Activated CD8-positive, alpha-beta memory T cell treated with anti-CD3 and anti-CD28 coated beads for 36 hours (primary cell): Measurements from ENCODE around the gene ZNF579. TPM values are rescaled to one million over a fixed set of nuclear protein-coding genes. Genes with fewer than 3 reads are reported as not detected.
"Not testable (repeated sequence)": the region's sequence is repeated elsewhere in the genome, so short reads cannot be mapped to it uniquely, and the experiment has no call there.

Source experiments
- CTCF ChIA-PET: fragments of 350-600 bp; sonication (Branson Sonifier 250); formaldehyde crosslinking; loops from one replicate; lab custom pipeline; 2021; ENCODE audit warnings: antibody characterized with exemption; lab: Charles Lee
- POLR2A ChIA-PET: fragments of 350-600 bp; sonication (Branson Sonifier 250); formaldehyde crosslinking; loops from one replicate; lab custom pipeline; 2021; ENCODE audit warnings: antibody characterized with exemption; lab: Charles Lee
- total RNA-seq, 2 experiments: library from RNA; stranded (reverse); gene quantifications; one replicate each; pipeline ENCODE4 v1.2.3, GENCODE V29; 2021

ZNF579 gene
- total RNA-seq, 2 experiments from 2014 or later: 6.9 to 7.5 TPM

GRCh38 chr19:55583897-55584296, 3.2 kb upstream of the ZNF579 start:
- POLR2A ChIA-PET: interaction anchor here (1.2 kb wide), 1 partner anchor 15 kb away, joined by 7 read pairs; the partner anchor contains the start of gene FIZ1
- CTCF ChIA-PET: interaction anchor here (0.6 kb wide), 1 partner anchor 80 kb away, joined by 3 read pairs; no protein-coding TSS in a partner anchor

- POLR2A ChIA-PET: not testable (repeated sequence)
- CTCF ChIA-PET: interaction anchor here (2.5 kb wide), 1 partner anchor 49 kb away, joined by 8 read pairs; no protein-coding TSS in a partner anchor
Observed at GRCh38 chr19:55582284-55582683, 1.6 kb upstream of the ZNF579 start.

GRCh38 chr19:55581823-55582223, 1.2 kb upstream of the ZNF579 start:
- POLR2A ChIA-PET: interaction anchor here (0.7 kb wide), 1 partner anchor 17 kb away, joined by 3 read pairs; the partner anchor contains the start of gene FIZ1

GRCh38 chr19:55581145-55581822, 636 bp upstream of the ZNF579 start:
- ChIA-PET POLR2A (interaction anchor here (0.7 kb wide), 1 partner anchor 18 kb away, joined by 3 read pairs; the partner anchor contains the start of gene FIZ1), CTCF (interaction anchor here (1.2 to 2.5 kb wide), 2 partner anchors 42 to 50 kb away, joined by 3 to 8 read pairs; no protein-coding TSS in a partner anchor)

More at GRCh38 chr19:55581823-55582223, 1.2 kb upstream of the ZNF579 start:
- CTCF ChIA-PET: interaction anchor here (1.2 to 2.5 kb wide), 2 partner anchors 41 to 49 kb away, joined by 3 to 8 read pairs; no protein-coding TSS in a partner anchor

GRCh38 chr19:55579766-55580621, 654 bp downstream of the ZNF579 start:
- ChIA-PET CTCF (interaction anchor here (0.9 to 2.5 kb wide), 2 partner anchors 51 to 76 kb away, joined by 3 to 8 read pairs; no protein-coding TSS in a partner anchor), POLR2A (interaction anchor here (0.7 kb wide), 1 partner anchor 20 kb away, joined by 3 read pairs; the partner anchor contains the start of gene FIZ1)

GRCh38 chr19:55578761-55579747, 1.6 kb downstream of the ZNF579 start:
- ChIA-PET POLR2A (interaction anchor here (0.5 kb wide), 1 partner anchor 25 kb away, joined by 4 read pairs; no protein-coding TSS in a partner anchor), CTCF (no interaction called here)

GRCh38 chr19:55578031-55578760, 2.5 kb downstream of the ZNF579 start:
- ChIA-PET CTCF (no interaction called here), POLR2A (no interaction called here)

GRCh38 chr19:55576746-55577145, 3.9 kb downstream of the ZNF579 start:
- CTCF ChIA-PET: no interaction called here

GRCh38 chr19:55573929-55574328, 6.7 kb downstream of the ZNF579 start:
- POLR2A ChIA-PET: not testable (repeated sequence)
- CTCF ChIA-PET: interaction anchor here (0.6 kb wide), 1 partner anchor 58 kb away, joined by 3 read pairs; no protein-coding TSS in a partner anchor

More at GRCh38 chr19:55576746-55577145, 3.9 kb downstream of the ZNF579 start:
- POLR2A ChIA-PET: no interaction called here

- POLR2A ChIA-PET, CTCF ChIA-PET: not testable (repeated sequence)
Observed at GRCh38 chr19:55569477-55569876, 11.2 kb downstream of the ZNF579 start.

- CTCF ChIA-PET: no interaction called here
Observed at GRCh38 chr19:55567708-55568328, 12.8 kb downstream of the ZNF579 start.

GRCh38 chr19:55566823-55567222, 13.8 kb downstream of the ZNF579 start:
- ChIA-PET CTCF (no interaction called here), POLR2A (no interaction called here)

More at GRCh38 chr19:55567708-55568328, 12.8 kb downstream of the ZNF579 start:
- POLR2A ChIA-PET: no interaction called here

GRCh38 chr19:55563261-55563690, 17.4 kb downstream of the ZNF579 start:
- CTCF ChIA-PET: no interaction called here
- POLR2A ChIA-PET: no interaction called here

- ChIA-PET POLR2A (no interaction called here), CTCF (interaction anchor here (0.6 kb wide), 1 partner anchor 393 kb away, joined by 3 read pairs; no protein-coding TSS in a partner anchor)
Observed at GRCh38 chr19:55559684-55560083, 21.0 kb downstream of the ZNF579 start.

GRCh38 chr19:55554741-55555152, 25.9 kb downstream of the ZNF579 start:
- CTCF ChIA-PET: no interaction called here

GRCh38 chr19:55554302-55554701, 26.3 kb downstream of the ZNF579 start:
- ChIA-PET POLR2A (interaction anchor here (0.5 kb wide), 1 partner anchor 22 kb away, joined by 5 read pairs; no protein-coding TSS in a partner anchor), CTCF (no interaction called here)

More at GRCh38 chr19:55554741-55555152, 25.9 kb downstream of the ZNF579 start:
- POLR2A ChIA-PET: no interaction called here
